Endothelial cell of umbilical vein (primary cell): ENCODE results near the gene CDC45.

Experiments used
- EZH2 ChIP-seq: IDR thresholded peaks from 2 replicates; pipeline ENCODE4 v1.6.1; 2012; ENCODE audit warnings: borderline replicate concordance, low read depth, mild to moderate bottlenecking, moderate library complexity, low read length, inconsistent platforms; ENCODE audit not compliant: severe bottlenecking
- FOS ChIP-seq: IDR thresholded peaks from 2 replicates; pipeline ENCODE4 v1.6.1; 2011; ENCODE audit warnings: mild to moderate bottlenecking, low read length, moderate library complexity, borderline replicate concordance; ENCODE audit not compliant: insufficient read depth
- GATA2 ChIP-seq: IDR thresholded peaks from 2 replicates; pipeline ENCODE4 v1.7.0; 2011; ENCODE audit warnings: low read depth, mild to moderate bottlenecking, moderate library complexity, mixed read lengths, low read length; ENCODE audit not compliant: insufficient read length, insufficient read depth
- MAX ChIP-seq: IDR thresholded peaks from 2 replicates; pipeline ENCODE4 v1.6.1; 2011; ENCODE audit not compliant: insufficient read depth, insufficient read length
- MYC ChIP-seq: IDR thresholded peaks from one replicate; pipeline ENCODE4 v1.6.1; 2011; ENCODE audit warnings: mild to moderate bottlenecking, low read depth, low read length
- POLR2A ChIP-seq: IDR thresholded peaks from 2 replicates; pipeline ENCODE4 v1.6.1; 2012; ENCODE audit warnings: low read depth, mild to moderate bottlenecking, control low read depth, low read length
- POLR2AphosphoS5 ChIP-seq: IDR thresholded peaks from 2 replicates; pipeline ENCODE4 v1.6.1; 2012; ENCODE audit warnings: low read depth, mild to moderate bottlenecking, control low read depth, low read length, moderate library complexity; ENCODE audit not compliant: insufficient read depth
- TF ChIP-seq, protein P1 (sequence below), 2 donors: IDR thresholded peaks; 1 replicate in 1 of 2; 2 replicates in 1 of 2; pipeline ENCODE4 v1.5.1; 2011; ENCODE audit warnings: low read length in 2 of 2, mild to moderate bottlenecking in 2 of 2, moderate library complexity in 2 of 2, control low read depth in 1 of 2, inconsistent platforms in 1 of 2, low read depth in 1 of 2; ENCODE audit not compliant: insufficient read depth in 1 of 2; ENCODE audit errors: extremely low read depth in 1 of 2

DNA sequence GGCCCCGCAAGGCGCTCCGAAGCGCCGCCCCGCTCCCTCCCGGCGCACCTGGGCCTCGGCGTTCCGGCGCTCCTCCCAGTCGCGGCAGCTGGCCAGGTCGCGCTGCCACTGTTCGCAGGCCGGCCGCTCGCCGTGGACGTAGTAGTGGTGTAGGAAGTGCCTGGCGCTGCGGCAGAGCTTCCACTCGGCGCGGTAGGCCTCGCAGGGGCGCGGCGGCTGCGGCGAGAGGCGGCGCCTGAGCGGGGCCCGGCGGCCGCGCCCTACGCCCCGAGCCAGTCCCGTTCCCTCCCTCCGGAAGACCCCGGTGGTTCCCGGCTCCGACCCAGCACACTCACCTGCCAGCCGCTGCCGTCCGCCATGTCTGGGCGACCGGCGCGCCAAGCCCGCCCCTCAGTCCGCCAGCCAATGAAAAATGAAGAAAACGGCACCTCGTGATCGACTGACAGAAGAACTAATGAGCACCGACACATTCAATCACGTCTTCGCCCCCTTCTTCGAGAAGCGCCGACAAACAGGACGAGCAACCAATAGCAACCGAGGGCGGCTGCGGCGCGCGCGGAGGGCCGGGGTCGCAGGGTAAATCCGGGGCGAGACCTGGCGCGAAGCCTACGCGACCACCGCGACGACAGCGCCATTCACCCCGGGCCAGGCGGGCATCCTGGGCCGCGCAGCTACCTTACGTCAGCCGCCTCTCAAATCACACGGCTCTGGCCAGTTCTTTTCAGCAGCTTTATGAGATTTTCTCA, 32.2 kb upstream of the CDC45 start, which contains the start of gene C22orf39:
- TF ChIP-seq EZH2 (no peak), POLR2A (peak; percentile 77), POLR2AphosphoS5 (peak; percentile 80), GATA2 (no peak), MYC (no peak), FOS (no peak), MAX (no peak)
- TF ChIP-seq, protein P1, sequence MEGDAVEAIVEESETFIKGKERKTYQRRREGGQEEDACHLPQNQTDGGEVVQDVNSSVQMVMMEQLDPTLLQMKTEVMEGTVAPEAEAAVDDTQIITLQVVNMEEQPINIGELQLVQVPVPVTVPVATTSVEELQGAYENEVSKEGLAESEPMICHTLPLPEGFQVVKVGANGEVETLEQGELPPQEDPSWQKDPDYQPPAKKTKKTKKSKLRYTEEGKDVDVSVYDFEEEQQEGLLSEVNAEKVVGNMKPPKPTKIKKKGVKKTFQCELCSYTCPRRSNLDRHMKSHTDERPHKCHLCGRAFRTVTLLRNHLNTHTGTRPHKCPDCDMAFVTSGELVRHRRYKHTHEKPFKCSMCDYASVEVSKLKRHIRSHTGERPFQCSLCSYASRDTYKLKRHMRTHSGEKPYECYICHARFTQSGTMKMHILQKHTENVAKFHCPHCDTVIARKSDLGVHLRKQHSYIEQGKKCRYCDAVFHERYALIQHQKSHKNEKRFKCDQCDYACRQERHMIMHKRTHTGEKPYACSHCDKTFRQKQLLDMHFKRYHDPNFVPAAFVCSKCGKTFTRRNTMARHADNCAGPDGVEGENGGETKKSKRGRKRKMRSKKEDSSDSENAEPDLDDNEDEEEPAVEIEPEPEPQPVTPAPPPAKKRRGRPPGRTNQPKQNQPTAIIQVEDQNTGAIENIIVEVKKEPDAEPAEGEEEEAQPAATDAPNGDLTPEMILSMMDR (IDR thresholded peaks at IDR 0.05; ENCODE audit: extremely low read depth in 1 of 2, insufficient read depth in 1 of 2, low read depth in 1 of 2, low read length in 2 of 2): no peak
